Measurements from ENCODE around the gene TECPR1. TPM values are rescaled to one million over a fixed set of nuclear protein-coding genes. Genes with fewer than 3 reads are reported as not detected.

The TECPR1 gene
- polyA plus RNA-seq, 1 experiment, result 2.7 TPM

GRCh38 chr7:98248156-98248555, 3.9 kb downstream of the TECPR1 start:
- POLR2A ChIA-PET, result no interaction called here
- H3K4me3 ChIP-seq (ENCODE audit: low read depth, low read length), result no peak overlapping the region
- CTCF ChIA-PET, result no interaction called here
- DNase-seq (ENCODE audit: low read depth), result no peak
- no peak for TF ChIP-seq CTCF (IDR thresholded peaks at IDR 0.05; ENCODE audit: insufficient read depth, low read depth, low read length)
- peaks cover 3% of the 10 kb centered on the region for H3K36me3 ChIP-seq (ENCODE audit: control insufficient read depth, insufficient read depth, low read length)
- no peaks in the 10 kb centered on the region for H3K27me3 ChIP-seq (ENCODE audit: control insufficient read depth, insufficient read depth, low read length)

GRCh38 chr7:98244871-98245270, 7.2 kb downstream of the TECPR1 start:
- peaks cover 8% of the 10 kb centered on the region for H3K36me3 ChIP-seq (ENCODE audit: control insufficient read depth, insufficient read depth, low read length)
- POLR2A ChIA-PET, result no interaction called here
- H3K4me3 ChIP-seq (ENCODE audit: low read depth, low read length), result no peak overlapping the region
- CTCF ChIA-PET, result no interaction called here
- no peaks in the 10 kb centered on the region for H3K27me3 ChIP-seq (ENCODE audit: control insufficient read depth, insufficient read depth, low read length)
- TF ChIP-seq CTCF (IDR thresholded peaks at IDR 0.05; ENCODE audit: insufficient read depth, low read depth, low read length), result no peak
- no peak for DNase-seq (ENCODE audit: low read depth)

- TF ChIP-seq CTCF (IDR thresholded peaks at IDR 0.05; ENCODE audit: insufficient read depth, low read depth, low read length), result no peak
- ChIA-PET CTCF (no interaction called here), POLR2A (no interaction called here)
- Histone ChIP-seq H3K27me3 (ENCODE audit: control insufficient read depth, insufficient read depth, low read length) (no peaks in the 10 kb centered on the region), H3K4me3 (ENCODE audit: low read depth, low read length) (no peak overlapping the region), H3K36me3 (ENCODE audit: control insufficient read depth, insufficient read depth, low read length) (peaks cover 9% of the 10 kb centered on the region)
- DNase-seq (ENCODE audit: low read depth), result no peak
These were observed 9.1 kb downstream of the TECPR1 start for GRCh38 chr7:98242934-98243333.

GRCh38 chr7:98242342-98242741, 9.7 kb downstream of the TECPR1 start:
- ChIA-PET CTCF (no interaction called here), POLR2A (no interaction called here)
- TF ChIP-seq CTCF (IDR thresholded peaks at IDR 0.05; ENCODE audit: insufficient read depth, low read depth, low read length), result no peak
- Histone ChIP-seq H3K36me3 (ENCODE audit: control insufficient read depth, insufficient read depth, low read length) (peaks cover 9% of the 10 kb centered on the region), H3K4me3 (ENCODE audit: low read depth, low read length) (no peak overlapping the region), H3K27me3 (ENCODE audit: control insufficient read depth, insufficient read depth, low read length) (no peaks in the 10 kb centered on the region)
- no peak for DNase-seq (ENCODE audit: low read depth)

GRCh38 chr7:98241674-98242241, 10.3 kb downstream of the TECPR1 start:
- DNase-seq (ENCODE audit: low read depth), result no peak
- POLR2A ChIA-PET, result no interaction called here
- TF ChIP-seq CTCF (IDR thresholded peaks at IDR 0.05; ENCODE audit: insufficient read depth, low read depth, low read length), result no peak
- H3K36me3 ChIP-seq (ENCODE audit: control insufficient read depth, insufficient read depth, low read length), result peaks cover 10% of the 10 kb centered on the region
- H3K4me3 ChIP-seq (ENCODE audit: low read depth, low read length), result no peak overlapping the region
- H3K27me3 ChIP-seq (ENCODE audit: control insufficient read depth, insufficient read depth, low read length), result no peaks in the 10 kb centered on the region
- CTCF ChIA-PET, result interaction anchor here (0.7 to 1.1 kb wide), 2 partner anchors 9 to 18 kb away, joined by 3 to 5 read pairs; no protein-coding TSS in a partner anchor
